GM21723 (cell line): Measurements from ENCODE around the gene SERPINA1.

Experiments
- ATAC-seq: cut with Tn5 transposase; IDR thresholded peaks from one replicate; pipeline ENCODE4 v1.9.1; 2021; ENCODE audit warnings: mild to moderate bottlenecking, moderate library complexity; ENCODE audit not compliant: unreplicated experiment

The SERPINA1 gene

DNA sequence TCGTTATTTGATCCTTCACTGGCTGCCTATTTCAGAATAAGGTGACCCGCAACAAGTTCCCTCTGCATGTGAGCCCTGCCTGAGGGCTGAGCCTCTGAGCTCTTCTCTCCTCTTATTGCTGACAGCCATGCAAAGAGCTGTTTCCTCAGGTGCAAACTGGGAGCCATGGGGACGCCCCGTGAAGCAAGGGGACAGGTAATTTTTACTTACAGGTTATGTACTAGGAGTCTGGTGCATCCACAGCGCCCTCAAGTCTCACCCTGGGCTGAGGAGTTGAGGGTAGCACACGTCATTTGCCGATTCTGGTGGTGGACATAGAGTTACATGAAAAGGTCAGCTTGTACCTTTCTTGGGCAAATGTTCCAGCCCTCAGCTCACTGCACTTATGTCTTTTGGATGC lies 39.1 kb downstream of the SERPINA1 start:
- ATAC-seq, result no peak

DNA sequence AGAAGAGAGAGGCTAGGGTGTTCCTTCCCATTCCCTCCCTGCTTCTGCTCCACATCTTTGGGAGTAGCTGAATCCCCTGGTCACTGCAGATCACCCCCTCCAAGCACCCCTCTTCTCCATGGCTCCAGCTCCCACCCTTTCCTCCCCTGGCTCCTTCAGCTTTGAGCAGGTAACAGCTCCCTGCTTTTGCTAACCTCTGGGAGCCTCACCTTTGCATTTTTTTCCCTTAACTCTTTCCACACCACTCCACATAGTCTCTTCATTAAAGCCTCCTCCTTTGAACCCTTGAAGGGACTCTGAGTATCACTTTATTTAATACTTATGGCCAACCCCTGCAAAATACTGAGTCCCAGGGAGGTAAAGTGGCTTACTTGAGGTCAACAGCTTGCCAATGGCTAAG lies 39.6 kb downstream of the SERPINA1 start:
- no peak for ATAC-seq

DNA sequence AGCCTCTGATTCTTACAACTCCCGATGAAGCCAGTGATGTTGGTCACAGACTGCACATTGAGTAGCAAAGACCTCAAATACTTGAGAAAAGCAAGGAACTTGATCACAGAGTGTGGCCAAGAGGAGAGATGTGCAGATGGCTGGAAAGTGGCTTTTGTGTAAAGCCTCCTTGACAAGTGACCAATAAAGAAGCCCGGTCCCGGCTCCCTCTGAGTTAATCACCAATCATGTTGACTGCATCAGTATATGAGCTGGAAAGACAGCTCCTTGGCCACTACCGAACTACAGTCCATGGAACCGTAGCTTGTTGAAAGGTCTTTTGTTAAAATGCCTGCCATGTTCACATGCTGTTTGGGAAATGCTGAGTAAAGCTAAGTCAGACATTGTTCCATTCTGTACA lies 41.6 kb downstream of the SERPINA1 start:
- ATAC-seq, result no peak

DNA sequence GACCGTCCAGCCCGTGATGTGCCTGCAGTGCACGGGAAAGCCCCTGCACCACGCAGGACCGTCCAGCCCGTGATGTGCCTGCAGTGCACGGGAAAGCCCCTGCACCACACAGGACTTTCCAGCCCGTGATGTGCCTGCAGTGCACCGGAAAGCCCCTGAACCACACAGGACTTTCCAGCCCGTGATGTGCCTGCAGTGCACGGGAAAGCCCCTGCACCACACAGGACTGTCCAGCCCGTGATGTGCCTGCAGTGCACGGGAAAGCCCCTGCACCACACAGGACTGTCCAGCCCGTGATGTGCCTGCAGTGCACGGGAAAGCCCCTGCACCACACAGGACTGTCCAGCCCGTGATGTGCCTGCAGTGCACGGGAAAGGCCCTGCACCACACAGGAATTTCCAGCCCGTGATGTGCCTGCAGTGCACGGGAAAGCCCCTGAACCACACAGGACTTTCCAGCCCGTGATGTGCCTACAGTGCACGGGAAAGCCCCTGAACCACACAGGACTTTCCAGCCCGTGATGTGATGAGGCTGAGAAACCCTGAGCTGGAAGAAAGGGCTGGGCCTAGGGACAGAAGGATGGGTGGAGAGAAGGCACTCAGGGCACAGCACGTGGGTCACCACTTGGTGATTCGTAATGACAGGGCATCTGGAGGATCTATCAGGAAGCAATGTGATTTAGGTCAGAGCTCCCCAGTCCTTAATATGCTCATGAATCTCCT lies 42.2 kb downstream of the SERPINA1 start:
- peak; percentile 52 for ATAC-seq

DNA sequence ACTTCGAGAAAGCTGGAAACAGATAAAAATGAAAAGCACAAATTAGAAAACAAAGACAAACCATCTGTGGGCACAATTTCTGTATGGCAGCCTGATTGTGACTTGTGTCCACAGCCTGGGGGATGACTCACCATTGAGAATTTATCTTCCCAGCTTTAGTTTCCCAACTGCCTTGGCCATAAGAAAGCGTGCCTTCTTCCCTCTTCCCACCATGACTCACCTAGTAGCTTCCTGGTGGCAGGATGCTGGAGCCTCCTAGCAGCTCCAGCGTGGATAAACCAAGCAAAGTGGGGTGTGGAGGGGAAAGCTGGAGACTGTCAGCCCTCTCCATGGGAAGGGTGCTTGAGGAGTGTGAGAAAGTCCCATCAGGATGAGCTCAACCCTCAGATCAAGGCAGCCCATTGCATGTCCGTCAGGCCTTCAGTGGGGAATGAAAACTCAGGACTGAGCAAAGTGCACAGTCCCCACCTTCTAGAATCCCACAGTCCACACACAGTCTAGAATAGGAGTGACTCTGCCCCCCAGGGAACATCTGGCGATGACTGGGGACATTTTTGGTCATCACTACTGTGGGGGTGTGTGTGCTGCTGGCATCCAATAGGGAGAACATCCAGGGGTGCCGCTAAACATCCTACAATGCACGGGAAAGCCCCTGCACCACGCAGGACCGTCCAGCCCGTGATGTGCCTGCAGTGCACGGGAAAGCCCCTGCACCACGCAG lies 42.9 kb downstream of the SERPINA1 start:
- ATAC-seq, result no peak

DNA sequence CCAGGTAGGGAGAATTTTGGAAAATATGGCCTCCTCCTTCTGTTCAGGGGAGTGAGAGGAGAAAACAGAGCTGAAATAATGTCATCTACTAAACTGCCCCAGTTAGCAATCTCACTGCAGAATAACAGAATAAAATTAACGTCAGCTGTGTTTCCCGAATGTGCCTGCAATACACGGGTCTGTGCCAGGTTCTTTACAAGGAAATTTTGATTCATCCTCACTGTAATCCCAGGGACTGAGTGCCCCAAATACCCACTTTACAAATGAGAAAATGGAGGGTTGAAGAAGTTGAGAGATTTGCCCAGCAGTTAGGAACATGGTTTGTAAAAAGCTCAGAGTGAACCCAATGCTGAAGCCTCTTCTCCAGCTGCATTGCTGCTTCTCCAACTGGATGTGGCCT lies 44.0 kb downstream of the SERPINA1 start:
- no peak for ATAC-seq

DNA sequence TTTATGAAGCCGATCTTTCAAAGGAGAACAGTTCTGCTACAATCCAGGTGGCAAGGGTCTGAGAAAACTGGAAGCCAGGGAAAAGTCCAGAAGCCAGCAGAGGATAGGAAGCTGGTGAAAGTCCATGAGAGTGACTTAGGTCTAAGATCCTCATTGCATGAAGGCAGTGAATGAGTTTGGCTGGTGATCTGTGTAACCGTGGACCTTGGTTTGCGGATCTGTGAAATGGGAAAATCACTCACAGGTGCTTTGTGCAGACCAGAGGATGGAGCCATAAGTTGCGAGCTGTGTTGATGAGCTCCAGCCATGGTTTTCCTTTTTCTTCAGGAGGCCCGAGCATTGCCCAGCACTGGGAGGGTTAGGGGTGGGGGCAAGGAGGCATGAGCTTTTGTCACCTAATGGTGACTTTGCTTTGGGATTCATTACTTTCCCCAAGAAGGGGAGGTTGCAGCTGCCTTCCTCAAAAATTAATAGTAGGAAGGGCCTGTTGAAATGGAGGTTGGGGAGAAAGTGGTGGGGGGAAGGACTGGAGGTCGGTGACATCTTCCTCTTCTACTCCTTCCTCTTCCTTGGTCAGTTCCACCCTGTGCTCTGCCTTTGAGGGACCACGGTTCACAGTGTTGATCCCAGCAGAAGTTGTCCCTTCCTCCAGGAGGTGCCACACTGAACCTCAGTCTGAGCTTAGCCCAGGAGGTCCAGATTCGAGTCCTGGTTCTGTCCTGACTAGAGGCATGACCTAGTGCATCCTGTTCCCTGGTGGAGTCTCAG lies 45.0 kb downstream of the SERPINA1 start:
- no peak for ATAC-seq

DNA sequence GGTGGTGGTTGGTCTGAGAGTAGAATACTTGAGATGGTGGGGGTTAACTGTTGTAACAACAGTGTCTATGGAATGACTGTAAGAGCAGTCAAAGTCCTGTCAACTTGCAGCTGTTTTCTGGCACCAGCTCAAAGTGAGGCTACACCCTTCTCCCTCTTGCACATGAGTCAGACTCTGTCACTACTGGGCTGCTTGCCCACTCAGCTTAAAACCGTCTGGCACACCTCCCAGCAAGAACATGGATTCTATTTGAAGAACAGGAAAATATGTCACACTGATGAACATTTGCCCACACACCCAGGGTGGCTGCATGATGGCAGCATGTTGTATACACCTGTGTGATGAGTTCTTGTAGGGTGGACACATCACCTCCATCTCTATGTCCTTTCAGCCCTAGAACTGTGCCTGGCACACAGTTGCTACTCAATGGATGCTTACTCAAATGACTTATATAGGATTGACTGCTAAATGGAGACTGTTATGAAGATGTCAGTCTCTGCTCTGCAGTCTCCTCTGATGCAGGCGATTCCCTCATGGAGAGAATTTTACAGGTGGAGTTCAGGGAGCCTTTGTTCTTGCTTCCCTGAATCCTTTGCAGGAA lies 46.0 kb downstream of the SERPINA1 start:
- no peak for ATAC-seq

DNA sequence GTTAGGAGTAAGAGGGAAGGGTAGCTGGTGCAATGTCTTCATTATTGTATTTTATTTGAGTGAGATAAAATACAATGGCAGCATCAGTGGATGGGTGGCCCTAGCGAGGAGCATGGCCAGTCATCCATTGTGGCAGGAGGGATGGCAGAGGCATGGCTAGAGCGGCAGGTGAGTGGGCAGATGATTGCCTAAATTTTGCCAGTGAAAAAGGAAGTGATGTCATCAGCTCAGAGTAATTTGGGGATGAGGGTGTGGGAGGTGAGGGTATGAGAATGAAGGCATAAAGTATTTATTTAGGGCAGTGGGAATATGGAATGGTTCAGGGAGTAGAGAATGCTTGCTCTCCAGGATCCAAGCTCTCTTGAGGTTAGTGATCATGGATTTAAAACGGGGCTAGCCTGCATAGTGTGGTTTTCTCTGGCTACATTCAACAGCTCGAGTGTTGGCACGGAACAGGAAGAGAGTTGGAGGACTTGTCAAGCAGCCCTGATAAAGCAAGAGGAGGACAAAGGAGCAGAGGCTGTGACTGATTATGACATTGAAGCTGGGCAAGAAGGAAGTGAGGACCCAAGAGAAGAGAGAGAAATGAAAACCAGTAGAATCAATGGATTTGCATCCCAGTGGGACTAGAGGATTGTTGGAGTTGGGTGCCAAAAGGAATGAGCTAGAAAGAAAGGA lies 46.6 kb downstream of the SERPINA1 start:
- ATAC-seq, result no peak

DNA sequence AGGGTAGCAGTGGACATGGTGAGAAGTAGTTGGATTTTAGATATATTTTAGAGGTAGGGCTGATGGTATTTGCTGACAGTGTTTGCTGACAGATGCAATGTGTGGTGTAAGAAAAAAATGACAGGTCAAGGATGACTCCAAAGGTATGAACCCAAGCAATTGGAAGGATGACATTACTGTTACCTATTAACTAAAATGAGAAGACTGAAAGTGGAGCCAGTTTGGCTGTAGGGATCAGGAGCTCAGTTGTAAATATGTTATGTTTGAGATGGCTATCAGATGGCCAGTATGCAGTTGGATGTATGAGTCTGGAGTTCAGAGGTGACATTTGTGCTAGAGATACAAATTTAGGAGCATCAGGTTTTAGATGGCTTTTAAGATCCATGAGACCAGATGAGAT lies 47.9 kb downstream of the SERPINA1 start:
- ATAC-seq, result no peak

DNA sequence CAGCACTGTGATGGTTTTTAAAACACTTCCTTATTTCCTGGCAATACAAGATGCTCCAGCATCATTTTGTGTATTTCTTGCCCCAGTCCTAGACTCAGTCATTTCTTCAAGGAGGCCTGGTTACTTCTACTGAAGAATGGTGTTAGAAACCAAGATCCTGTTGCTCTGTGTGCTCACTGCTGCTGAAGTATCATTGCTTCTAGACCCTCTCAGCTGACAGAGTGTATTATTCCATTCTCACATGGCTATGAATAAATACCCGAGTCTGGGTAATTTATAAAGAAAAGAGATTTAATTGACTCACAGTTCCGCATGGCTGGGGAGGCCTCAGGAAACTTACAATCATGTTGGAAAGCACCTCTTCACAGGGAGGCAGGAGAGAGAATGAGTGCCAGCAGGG lies 50.4 kb downstream of the SERPINA1 start:
- no peak for ATAC-seq

DNA sequence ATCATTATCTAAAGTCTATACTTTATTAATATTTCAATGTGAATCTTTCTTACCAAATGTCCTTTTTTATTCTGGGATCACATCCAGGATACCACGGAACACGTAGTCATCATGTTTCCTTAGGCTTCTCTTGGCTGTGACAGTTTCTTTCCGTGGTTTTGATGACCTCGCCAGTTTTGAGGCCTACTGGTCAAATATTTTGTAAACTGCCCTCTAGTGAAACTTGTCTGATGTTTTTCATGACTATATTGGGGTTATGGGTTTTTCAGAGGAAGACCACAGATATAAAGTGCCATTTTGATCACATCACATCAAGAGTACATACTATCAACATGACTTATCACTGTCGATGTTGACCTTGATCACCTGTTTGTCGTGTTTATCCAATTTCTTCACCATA lies 51.1 kb downstream of the SERPINA1 start:
- ATAC-seq, result no peak

DNA sequence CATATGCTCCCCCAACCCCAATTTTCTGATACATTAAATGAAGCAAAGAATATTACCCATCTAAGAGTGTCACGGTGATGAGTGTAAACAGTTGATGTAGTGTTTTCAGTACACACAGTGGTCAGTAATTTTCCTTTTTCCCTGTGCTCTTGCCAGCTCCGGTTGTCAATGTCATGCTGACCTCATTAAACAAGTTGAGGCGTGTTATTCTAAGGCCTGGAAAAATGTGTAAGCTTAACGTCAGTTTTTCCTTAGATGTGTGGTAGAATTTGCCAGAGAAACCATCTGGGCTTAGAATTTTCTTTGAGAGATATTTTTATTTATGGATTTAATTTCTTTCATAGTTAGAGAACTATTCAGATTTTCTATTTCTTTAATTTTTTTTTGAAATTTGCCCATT lies 53.5 kb downstream of the SERPINA1 start:
- ATAC-seq, result no peak

DNA sequence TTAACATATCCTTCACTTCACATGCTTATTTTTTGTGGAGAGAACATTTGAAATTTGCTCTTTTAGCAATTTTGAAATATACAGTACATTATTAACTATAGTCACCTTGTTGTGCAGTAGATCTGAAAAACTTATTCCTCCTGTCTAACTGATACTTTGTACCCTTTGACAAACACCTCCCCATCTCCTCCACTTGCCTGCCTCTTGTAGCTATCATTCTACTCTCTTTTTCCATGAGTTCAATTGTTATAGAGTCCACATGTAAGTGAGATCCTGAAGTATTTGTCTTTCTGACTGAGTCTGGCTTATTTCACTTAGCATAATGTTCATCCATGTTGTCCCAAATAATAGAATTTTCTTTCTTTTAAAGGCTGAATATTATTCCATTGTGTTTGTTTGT lies 55.8 kb downstream of the SERPINA1 start:
- ATAC-seq, result no peak

DNA sequence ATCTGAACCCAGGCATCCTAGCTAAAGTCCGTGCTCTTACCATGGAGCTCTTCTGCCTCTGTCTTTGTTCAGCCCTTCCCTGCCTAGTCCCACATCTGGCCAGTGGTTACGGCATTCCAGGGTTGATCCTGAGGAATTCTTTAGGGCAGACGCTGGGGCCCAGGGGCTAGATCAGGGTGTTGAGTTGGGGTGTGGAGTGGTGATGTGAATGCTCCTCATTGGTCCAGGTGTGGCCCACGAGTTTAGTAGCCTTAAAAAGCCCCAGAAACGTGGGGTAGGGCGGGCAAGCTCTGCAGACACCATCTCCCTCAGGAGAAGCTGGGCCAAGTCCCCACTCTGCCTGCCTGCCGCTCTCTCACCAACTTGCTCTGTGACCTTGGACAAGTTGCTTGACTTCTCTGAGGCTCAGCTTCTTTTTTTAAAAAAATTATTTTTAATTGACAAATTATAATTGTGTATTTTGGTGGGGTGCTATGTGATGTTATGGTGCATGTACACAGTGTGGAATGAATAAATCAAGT lies 56.3 kb downstream of the SERPINA1 start:
- no peak for ATAC-seq

DNA sequence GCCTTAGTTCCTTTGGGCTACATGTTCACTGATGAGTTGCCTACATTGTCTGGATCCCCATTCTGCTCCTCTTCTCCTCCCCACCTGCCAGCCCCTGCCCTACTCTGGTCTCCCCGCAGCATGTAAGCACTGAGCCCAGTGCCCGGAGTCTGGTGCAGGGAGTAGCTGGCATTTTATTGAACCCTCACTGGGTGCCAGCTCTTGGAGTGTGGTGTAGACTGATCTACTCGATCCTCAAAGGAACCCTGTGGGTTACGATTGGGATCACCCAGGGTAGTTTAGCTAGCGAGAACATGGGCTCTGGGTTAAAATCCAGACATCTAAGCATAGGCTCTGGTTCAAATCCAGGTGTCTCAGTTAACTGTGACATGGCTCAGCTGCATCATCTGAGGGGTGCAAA lies 56.9 kb downstream of the SERPINA1 start:
- no peak for ATAC-seq

DNA sequence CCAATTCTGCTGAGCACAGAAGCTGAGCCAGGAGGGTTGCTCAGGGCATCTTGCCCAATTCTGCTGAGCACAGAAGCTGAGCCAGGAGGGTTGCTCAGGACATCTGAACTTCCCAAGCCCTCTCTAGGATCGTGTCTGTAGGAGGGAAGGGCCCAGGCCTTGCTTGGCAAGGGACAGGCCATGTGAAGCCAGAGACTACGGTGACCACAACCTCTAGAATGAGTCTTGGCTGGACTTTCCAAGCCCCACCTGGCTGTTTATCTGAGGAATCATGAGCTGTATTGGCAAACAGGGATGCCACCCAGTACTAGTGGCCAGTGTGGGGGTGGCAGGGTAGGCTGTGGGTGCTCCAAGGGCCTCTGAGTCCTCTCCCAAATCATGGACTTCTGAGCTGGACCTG lies 57.5 kb downstream of the SERPINA1 start:
- ATAC-seq, result no peak

DNA sequence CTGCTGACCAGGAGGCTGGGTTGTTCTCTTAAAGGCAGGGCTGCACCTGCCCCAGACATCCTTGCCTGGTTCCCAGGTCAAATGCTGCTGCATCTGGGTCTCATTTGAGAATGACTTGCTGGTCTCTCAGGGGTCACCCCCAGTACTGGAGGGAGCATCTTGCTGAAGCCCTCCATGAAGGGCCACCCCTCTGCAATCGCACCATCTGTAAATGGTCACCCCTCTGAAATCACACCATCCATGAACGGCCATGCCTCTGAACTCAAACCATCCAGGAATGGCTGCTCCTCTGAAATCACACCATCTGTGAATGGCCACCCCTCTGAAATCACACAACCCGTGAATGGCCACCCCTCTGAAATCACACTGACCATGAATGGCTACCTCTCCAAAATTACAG lies 58.0 kb downstream of the SERPINA1 start:
- no peak for ATAC-seq

DNA sequence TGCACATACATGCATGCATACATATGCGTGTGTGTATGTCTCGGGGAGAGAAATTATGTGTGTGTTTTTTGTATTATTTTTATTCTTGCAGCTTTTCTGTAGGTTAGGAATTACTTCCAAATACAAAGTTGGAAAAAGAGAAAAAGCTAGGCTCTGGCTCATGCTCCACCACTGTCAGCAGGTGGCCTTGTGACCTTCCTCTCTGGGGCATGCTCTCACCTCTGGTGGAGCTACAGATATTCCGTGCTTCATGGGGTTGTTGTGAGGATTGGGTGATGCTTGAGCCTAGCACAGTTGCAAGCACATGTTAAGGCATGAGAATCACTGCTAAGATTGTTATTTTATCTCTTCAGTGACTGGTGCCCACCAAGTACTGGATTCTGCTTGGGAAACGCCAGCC lies 58.5 kb downstream of the SERPINA1 start:
- no peak for ATAC-seq

DNA sequence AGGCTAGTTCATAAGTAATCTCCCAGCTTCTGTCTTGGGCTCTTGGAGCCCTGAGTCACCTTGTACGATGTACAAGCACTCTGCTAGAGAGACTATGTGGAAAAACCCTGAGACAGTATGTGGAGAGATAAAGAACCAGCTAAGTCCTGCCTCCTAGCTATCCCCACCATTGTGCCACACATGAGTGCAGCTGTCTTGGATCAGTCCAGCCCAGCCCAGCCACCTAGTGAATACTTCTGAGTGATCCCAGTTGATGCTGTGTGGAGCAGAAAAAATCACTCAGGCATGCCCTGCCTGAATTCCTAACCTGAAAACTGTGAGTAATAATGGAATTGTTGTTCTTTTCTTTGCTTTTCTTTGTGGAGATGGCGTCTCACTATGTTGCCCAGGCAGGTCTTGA lies 60.2 kb downstream of the SERPINA1 start:
- ATAC-seq, result no peak
